DOHH2 (cell line): ENCODE data around the gene PRPF40A.

Experiments used
- H3F3A ChIP-seq: fragments of 200-600 bp; sonication (generic), shearing (Covaris generic); 2 replicates; pipeline ENCODE4 v1.6.0; 2016; ENCODE audit warnings: antibody characterized with exemption, mild to moderate bottlenecking; ENCODE audit not compliant: control insufficient read depth, insufficient read depth
- H3K27ac ChIP-seq: fragments of 200-600 bp; sonication (generic); 2 replicates; pipeline ENCODE4 v1.5.1; 2014; ENCODE audit warnings: low read depth, mild to moderate bottlenecking, low read length, moderate library complexity
- H3K27me3 ChIP-seq: fragments of 200-600 bp; sonication (generic); 2 replicates; pipeline ENCODE4 v1.6.1; 2014; ENCODE audit warnings: mild to moderate bottlenecking, low read length, mixed read lengths; ENCODE audit not compliant: control insufficient read depth
- H3K36me3 ChIP-seq: fragments of 200-600 bp; sonication (generic); 2 replicates; pipeline ENCODE4 v1.6.1; 2014; ENCODE audit warnings: mild to moderate bottlenecking, low read length, moderate library complexity, mixed read lengths; ENCODE audit not compliant: control insufficient read depth
- H3K4me1 ChIP-seq: fragments of 200-600 bp; sonication (generic); 2 replicates; pipeline ENCODE4 v1.6.1; 2014; ENCODE audit warnings: mild to moderate bottlenecking, low read length, mixed read lengths; ENCODE audit not compliant: control insufficient read depth
- H3K4me2 ChIP-seq: fragments of 200-600 bp; sonication (generic); 2 replicates; pipeline ENCODE4 v1.6.0; 2014; ENCODE audit warnings: mild to moderate bottlenecking, low read length, moderate library complexity
- H3K4me3 ChIP-seq: fragments of 200-600 bp; sonication (generic); 2 replicates; pipeline ENCODE4 v1.5.1; 2014; ENCODE audit warnings: mild to moderate bottlenecking, low read length, mixed read lengths
- H3K79me2 ChIP-seq: fragments of 200-600 bp; sonication (generic); 2 replicates; pipeline ENCODE4 v1.6.1; 2014; ENCODE audit warnings: mild to moderate bottlenecking, low read length, mixed read lengths; ENCODE audit not compliant: control insufficient read depth
- H3K9me2 ChIP-seq: fragments of 200-600 bp; sonication (generic); replicated peaks from 2 replicates; pipeline ENCODE4 v1.6.1; 2014; ENCODE audit warnings: mild to moderate bottlenecking, low read length, mixed read lengths; ENCODE audit not compliant: control insufficient read depth
- H3K9me3 ChIP-seq: fragments of 200-600 bp; sonication (generic); 2 replicates; pipeline ENCODE4 v1.6.1; 2014; ENCODE audit warnings: antibody characterized with exemption, low read length, mixed read lengths; ENCODE audit not compliant: control insufficient read depth, insufficient read depth
- H4K20me1 ChIP-seq: fragments of 200-600 bp; sonication (generic); 2 replicates; pipeline ENCODE4 v1.6.0; 2014; ENCODE audit warnings: low read depth, mild to moderate bottlenecking, antibody characterized with exemption, low read length, moderate library complexity; ENCODE audit not compliant: control insufficient read depth, insufficient read depth
- CTCF ChIP-seq: fragments of 200-600 bp; sonication (generic); IDR thresholded peaks from one replicate; pipeline ENCODE4 v1.5.1; 2014; ENCODE audit warnings: antibody characterized with exemption, mild to moderate bottlenecking, low read depth, low read length; ENCODE audit not compliant: poor library complexity, severe bottlenecking
- EZH2phosphoT487 ChIP-seq: fragments of 200-600 bp; sonication (generic); IDR thresholded peaks from 2 replicates; pipeline ENCODE4 v1.6.1; 2017; ENCODE audit warnings: borderline replicate concordance, mild to moderate bottlenecking, antibody characterized with exemption, low read length, moderate library complexity, mixed read lengths

PRPF40A gene

GRCh38 chr2:152617456-152618192 is 99.6 kb downstream of the PRPF40A start:
- Histone ChIP-seq H3K4me1 (peaks cover 10% of the 10 kb centered on the region), H3K9me2 (no peaks in the 10 kb centered on the region), H3F3A (no peaks in the 10 kb centered on the region), H3K27ac (no peak overlapping the region), H3K4me2 (no peak overlapping the region), H3K9me3 (no peaks in the 10 kb centered on the region), H3K36me3 (no peaks in the 10 kb centered on the region), H4K20me1 (no peaks in the 10 kb centered on the region), H3K4me3 (no peak overlapping the region), H3K27me3 (peaks cover 2% of the 10 kb centered on the region; the same call in 1 of the 2 replicates), H3K79me2 (no peaks in the 10 kb centered on the region)
- no peak for TF ChIP-seq EZH2phosphoT487
- TF ChIP-seq CTCF = no peak

GRCh38 chr2:152615177-152615576 is 102.1 kb downstream of the PRPF40A start:
- no peaks in the 10 kb centered on the region for H4K20me1 ChIP-seq
- no peaks in the 10 kb centered on the region for H3K9me2 ChIP-seq
- no peaks in the 10 kb centered on the region for H3F3A ChIP-seq
- TF ChIP-seq CTCF = no peak
- no peak for TF ChIP-seq EZH2phosphoT487
- peaks cover 23% of the 10 kb centered on the region for H3K4me1 ChIP-seq
- H3K4me3 ChIP-seq = no peak overlapping the region
- no peaks in the 10 kb centered on the region for H3K9me3 ChIP-seq
- H3K79me2 ChIP-seq = no peaks in the 10 kb centered on the region
- H3K27ac ChIP-seq = no peak overlapping the region
- no peaks in the 10 kb centered on the region for H3K36me3 ChIP-seq
- H3K4me2 ChIP-seq = no peak overlapping the region
- H3K27me3 ChIP-seq = peaks cover 2% of the 10 kb centered on the region; the same call in 1 of the 2 replicates

DNA sequence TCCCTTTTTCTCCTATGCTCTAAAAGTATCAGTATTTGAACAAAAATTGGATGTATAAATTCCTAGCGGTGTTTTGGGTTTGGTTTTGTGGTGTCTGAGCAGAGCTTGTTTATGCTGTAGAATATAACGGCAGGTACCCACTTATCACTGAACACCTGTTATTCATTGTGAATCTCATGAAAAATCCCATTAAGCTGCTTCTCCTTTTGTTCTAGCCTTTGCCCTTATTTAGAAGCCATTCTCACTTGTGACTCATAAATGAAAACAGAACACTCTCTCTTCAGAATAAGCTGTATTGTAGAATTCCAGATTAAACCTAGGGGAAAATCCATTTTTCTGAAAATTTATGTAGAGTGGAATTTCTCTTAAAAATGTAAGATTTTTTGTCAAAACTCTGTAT is 104.0 kb downstream of the PRPF40A start:
- H4K20me1 ChIP-seq = no peaks in the 10 kb centered on the region
- peaks cover 5% of the 10 kb centered on the region for H3K27me3 ChIP-seq
- H3K4me1 ChIP-seq = peaks cover 23% of the 10 kb centered on the region
- no peaks in the 10 kb centered on the region for H3K9me2 ChIP-seq
- H3K27ac ChIP-seq = no peak overlapping the region
- no peaks in the 10 kb centered on the region for H3K9me3 ChIP-seq
- no peak overlapping the region for H3K4me2 ChIP-seq
- H3K4me3 ChIP-seq = no peak overlapping the region
- no peaks in the 10 kb centered on the region for H3K79me2 ChIP-seq
- H3F3A ChIP-seq = no peaks in the 10 kb centered on the region
- TF ChIP-seq CTCF = no peak
- TF ChIP-seq EZH2phosphoT487 = no peak
- H3K36me3 ChIP-seq = no peaks in the 10 kb centered on the region
